ENCODE measurements around the gene ZNF239.
"Not testable (repeated sequence)": the region's sequence is repeated elsewhere in the genome, so short reads cannot be mapped to it uniquely, and the experiment has no call there.

The ZNF239 gene

DNA sequence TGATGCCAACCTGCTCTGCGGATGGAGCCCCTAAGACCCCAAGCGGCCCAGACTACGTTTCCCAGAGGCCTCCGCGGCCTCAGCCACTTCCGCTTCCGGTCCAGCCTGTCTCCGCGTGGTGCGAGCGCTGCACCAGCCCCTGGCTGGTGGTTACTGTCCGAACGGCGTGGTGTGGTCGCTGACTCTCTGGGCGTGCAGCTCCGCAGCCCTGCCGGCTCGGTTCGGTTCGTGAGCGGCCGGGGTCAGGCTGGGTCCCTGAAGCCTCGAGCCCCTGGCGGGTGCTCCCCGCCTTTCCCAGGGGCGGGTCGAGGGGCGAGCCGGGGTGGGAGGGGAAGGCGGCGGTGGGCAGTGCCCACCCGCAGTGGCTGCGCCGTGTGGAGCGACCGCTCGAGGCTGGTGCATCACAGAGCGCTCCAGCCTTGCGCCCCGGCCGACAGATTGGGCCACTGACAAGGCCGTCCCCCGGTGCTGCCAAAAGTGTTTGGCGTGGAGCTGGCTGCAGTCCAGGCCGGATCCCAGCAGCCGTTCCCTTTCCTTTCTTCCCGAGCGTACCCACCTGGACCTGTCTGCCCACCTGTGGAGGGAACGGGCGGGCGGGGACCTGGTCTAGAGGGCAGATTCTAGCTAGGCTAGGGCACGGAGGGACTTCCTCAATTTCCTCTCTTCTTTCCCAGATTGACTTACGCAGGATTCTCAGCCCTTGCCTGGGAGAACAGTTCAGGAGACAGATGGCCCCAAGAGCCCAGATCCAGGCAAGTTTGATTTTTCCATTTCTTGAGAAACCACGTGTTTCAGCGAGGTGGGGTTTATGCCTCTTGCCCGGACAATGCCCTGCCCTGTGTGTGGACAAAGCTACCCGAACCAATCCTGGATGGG lies 32.1 kb upstream of the ZNF239 start, which contains the start of gene ZNF485:
Gene ZNF485, plus strand, starts transcription at position 116 of the 876 bp plus-strand sequence. Its CDS starts 613 bp downstream, at position 729.
- Histone ChIP-seq H3K27ac (ENCODE audit: low read depth, low read length) (no peak within 1 kb of the TSS), H3K79me2 (ENCODE audit: control insufficient read depth, low read length) (0 out of 2 replicates have a peak, but pooled peaks cover 5% of the 10 kb centered on the region), H3K36me3 (ENCODE audit: control insufficient read depth, low read length) (0 out of 2 replicates have a peak, but pooled peaks cover 3% of the 10 kb centered on the region), H3K9me3 (ENCODE audit: control insufficient read depth, insufficient read depth, low read length) (no peaks in the 10 kb centered on the region), H3K4me2 (ENCODE audit: low read length) (peak within 1 kb of the TSS; percentile 76), H3K9me2 (replicated peaks; ENCODE audit: control insufficient read depth, low read length) (no peaks in the 10 kb centered on the region), H3K4me3 (ENCODE audit: low read length) (peak within 1 kb of the TSS; percentile 87), H3F3A (ENCODE audit: control insufficient read depth, insufficient read depth) (no peaks in the 10 kb centered on the region), H3K27me3 (ENCODE audit: control insufficient read depth, low read length) (no peaks in the 10 kb centered on the region), H4K20me1 (ENCODE audit: control insufficient read depth, insufficient read depth, low read depth, low read length) (no peaks in the 10 kb centered on the region), H3K4me1 (ENCODE audit: control insufficient read depth, low read length) (peaks cover 15% of the 10 kb centered on the region)
- TF ChIP-seq EZH2phosphoT487 (IDR thresholded peaks at IDR 0.05; ENCODE audit: borderline replicate concordance, low read length): no peak
- TF ChIP-seq, protein P1, sequence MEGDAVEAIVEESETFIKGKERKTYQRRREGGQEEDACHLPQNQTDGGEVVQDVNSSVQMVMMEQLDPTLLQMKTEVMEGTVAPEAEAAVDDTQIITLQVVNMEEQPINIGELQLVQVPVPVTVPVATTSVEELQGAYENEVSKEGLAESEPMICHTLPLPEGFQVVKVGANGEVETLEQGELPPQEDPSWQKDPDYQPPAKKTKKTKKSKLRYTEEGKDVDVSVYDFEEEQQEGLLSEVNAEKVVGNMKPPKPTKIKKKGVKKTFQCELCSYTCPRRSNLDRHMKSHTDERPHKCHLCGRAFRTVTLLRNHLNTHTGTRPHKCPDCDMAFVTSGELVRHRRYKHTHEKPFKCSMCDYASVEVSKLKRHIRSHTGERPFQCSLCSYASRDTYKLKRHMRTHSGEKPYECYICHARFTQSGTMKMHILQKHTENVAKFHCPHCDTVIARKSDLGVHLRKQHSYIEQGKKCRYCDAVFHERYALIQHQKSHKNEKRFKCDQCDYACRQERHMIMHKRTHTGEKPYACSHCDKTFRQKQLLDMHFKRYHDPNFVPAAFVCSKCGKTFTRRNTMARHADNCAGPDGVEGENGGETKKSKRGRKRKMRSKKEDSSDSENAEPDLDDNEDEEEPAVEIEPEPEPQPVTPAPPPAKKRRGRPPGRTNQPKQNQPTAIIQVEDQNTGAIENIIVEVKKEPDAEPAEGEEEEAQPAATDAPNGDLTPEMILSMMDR (IDR thresholded peaks at IDR 0.05; ENCODE audit: low read depth, low read length, poor library complexity, severe bottlenecking): no peak

DNA sequence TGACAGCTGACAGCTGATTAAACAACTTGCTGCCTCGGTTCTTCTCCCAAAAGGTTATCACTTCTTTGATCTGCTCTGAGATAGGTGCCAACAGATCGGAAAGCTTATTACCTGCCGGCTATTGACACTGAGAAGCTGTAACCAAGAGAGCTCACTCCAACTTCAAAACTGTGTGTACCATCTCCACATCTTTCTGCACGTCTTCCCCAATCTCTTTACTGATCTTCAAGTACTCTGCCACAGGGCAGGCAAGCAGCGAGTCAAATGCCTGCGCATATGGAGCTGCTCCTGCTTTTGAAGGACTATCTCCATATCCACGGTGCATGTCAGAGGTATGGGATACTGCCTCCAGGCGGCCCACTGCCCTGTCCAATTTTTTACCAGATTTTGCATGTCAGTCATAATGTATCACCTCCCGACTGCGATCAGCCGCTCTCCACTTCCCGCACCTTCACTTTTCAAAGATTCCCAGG lies 31.5 kb upstream of the ZNF239 start:
- no peak overlapping the region for H3K27ac ChIP-seq (ENCODE audit: low read depth, low read length)
- no peaks in the 10 kb centered on the region for H3F3A ChIP-seq (ENCODE audit: control insufficient read depth, insufficient read depth)
- peak overlapping the region; percentile 87 for H3K4me3 ChIP-seq (ENCODE audit: low read length)
- H3K4me2 ChIP-seq (ENCODE audit: low read length): peak overlapping the region; percentile 76
- no peaks in the 10 kb centered on the region for H4K20me1 ChIP-seq (ENCODE audit: control insufficient read depth, insufficient read depth, low read depth, low read length)
- no peaks in the 10 kb centered on the region for H3K9me2 ChIP-seq (replicated peaks; ENCODE audit: control insufficient read depth, low read length)
- TF ChIP-seq EZH2phosphoT487 (IDR thresholded peaks at IDR 0.05; ENCODE audit: borderline replicate concordance, low read length): no peak
- TF ChIP-seq, protein P1 (IDR thresholded peaks at IDR 0.05; ENCODE audit: low read depth, low read length, poor library complexity, severe bottlenecking): no peak
- 0 out of 2 replicates have a peak, but pooled peaks cover 5% of the 10 kb centered on the region for H3K79me2 ChIP-seq (ENCODE audit: control insufficient read depth, low read length)
- H3K27me3 ChIP-seq (ENCODE audit: control insufficient read depth, low read length): no peaks in the 10 kb centered on the region
- no peaks in the 10 kb centered on the region for H3K9me3 ChIP-seq (ENCODE audit: control insufficient read depth, insufficient read depth, low read length)
- H3K36me3 ChIP-seq (ENCODE audit: control insufficient read depth, low read length): 0 out of 2 replicates have a peak, but pooled peaks cover 3% of the 10 kb centered on the region
- peaks cover 15% of the 10 kb centered on the region for H3K4me1 ChIP-seq (ENCODE audit: control insufficient read depth, low read length)

DNA sequence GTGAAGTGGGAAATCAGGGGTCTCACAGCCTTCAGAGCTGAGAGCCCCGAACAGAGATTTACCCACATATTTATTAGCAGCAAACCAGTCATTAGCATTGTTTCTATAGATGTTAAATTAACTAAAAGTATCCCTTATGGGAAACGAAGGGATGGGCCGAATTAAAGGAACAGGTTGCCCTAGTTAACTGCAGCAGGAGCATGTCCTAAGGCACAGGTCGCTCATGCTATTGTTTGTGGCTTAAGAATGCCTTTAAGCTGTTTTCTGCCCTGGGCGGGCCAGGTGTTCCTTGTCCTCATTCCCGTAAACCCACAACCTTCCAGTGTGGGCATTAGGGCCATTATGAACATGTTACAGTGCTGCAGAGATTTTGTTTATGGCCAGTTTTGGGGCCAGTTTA lies 27.2 kb upstream of the ZNF239 start:
- not testable (repeated sequence) for H3K27ac ChIP-seq (ENCODE audit: low read depth, low read length); H4K20me1 ChIP-seq (ENCODE audit: control insufficient read depth, insufficient read depth, low read depth, low read length); H3K36me3 ChIP-seq (ENCODE audit: control insufficient read depth, low read length); H3K9me3 ChIP-seq (ENCODE audit: control insufficient read depth, insufficient read depth, low read length); H3K4me3 ChIP-seq (ENCODE audit: low read length); H3K9me2 ChIP-seq (replicated peaks; ENCODE audit: control insufficient read depth, low read length); H3K4me2 ChIP-seq (ENCODE audit: low read length); H3F3A ChIP-seq (ENCODE audit: control insufficient read depth, insufficient read depth); H3K79me2 ChIP-seq (ENCODE audit: control insufficient read depth, low read length); H3K27me3 ChIP-seq (ENCODE audit: control insufficient read depth, low read length); H3K4me1 ChIP-seq (ENCODE audit: control insufficient read depth, low read length)

DNA sequence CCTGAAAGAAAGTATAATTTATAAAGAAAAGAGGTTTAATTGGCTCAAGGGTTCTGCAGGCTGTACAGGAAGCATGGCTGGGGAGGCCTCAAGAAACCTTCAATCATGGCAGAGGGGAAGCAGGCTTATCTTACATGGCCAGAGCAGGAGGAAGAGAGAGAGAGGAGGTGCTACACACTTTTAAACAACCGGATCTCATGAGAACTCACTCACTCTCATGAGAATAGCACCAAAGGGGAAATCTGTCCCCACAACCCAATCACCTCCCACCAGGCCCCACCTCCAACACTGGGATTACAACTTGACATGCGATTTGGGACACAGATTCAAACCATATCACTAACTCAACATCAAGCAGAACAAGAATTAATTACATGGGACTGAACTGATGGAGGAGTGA lies 24.9 kb upstream of the ZNF239 start:
- peaks cover 4% of the 10 kb centered on the region; the same call in 1 of the 2 replicates for H3K4me1 ChIP-seq (ENCODE audit: control insufficient read depth, low read length)
- H3F3A ChIP-seq (ENCODE audit: control insufficient read depth, insufficient read depth): no peaks in the 10 kb centered on the region
- no peaks in the 10 kb centered on the region for H3K36me3 ChIP-seq (ENCODE audit: control insufficient read depth, low read length)
- no peaks in the 10 kb centered on the region for H3K79me2 ChIP-seq (ENCODE audit: control insufficient read depth, low read length)
- no peak overlapping the region for H3K4me3 ChIP-seq (ENCODE audit: low read length)
- H3K9me2 ChIP-seq (replicated peaks; ENCODE audit: control insufficient read depth, low read length): no peaks in the 10 kb centered on the region
- H3K27me3 ChIP-seq (ENCODE audit: control insufficient read depth, low read length): peaks cover 11% of the 10 kb centered on the region; the same call in 1 of the 2 replicates
- no peak overlapping the region for H3K27ac ChIP-seq (ENCODE audit: low read depth, low read length)
- H4K20me1 ChIP-seq (ENCODE audit: control insufficient read depth, insufficient read depth, low read depth, low read length): no peaks in the 10 kb centered on the region
- no peaks in the 10 kb centered on the region for H3K9me3 ChIP-seq (ENCODE audit: control insufficient read depth, insufficient read depth, low read length)
- H3K4me2 ChIP-seq (ENCODE audit: low read length): no peak overlapping the region
- no peak for TF ChIP-seq EZH2phosphoT487 (IDR thresholded peaks at IDR 0.05; ENCODE audit: borderline replicate concordance, low read length)
- TF ChIP-seq, protein P1 (IDR thresholded peaks at IDR 0.05; ENCODE audit: low read depth, low read length, poor library complexity, severe bottlenecking): no peak

Data from DOHH2 (cell line).